Measurements from ENCODE around the gene SPEF1. TPM values are rescaled to one million over a fixed set of nuclear protein-coding genes. Genes with fewer than 3 reads are reported as not detected.
A peak's percentile ranks its signal among the peaks of the same experiment; 100 is the strongest.

Gene SPEF1
- total and polyA plus RNA-seq, 2 of the 13 experiments (the other 11 are each of a cell fraction or from before 2014, with no cell fraction given), result 0.11 to 0.27 TPM

GRCh38 chr20:3777716-3778629 lies 3.3 kb downstream of the SPEF1 start:
- H3K4me3 ChIP-seq (replicated peaks in 1 of 3; ENCODE audit: insufficient read depth in 1 of 3, low read depth in 2 of 3, low read length in 3 of 3), result peak overlapping the region; percentile 54 to 79 (median 55)
- H3K36me3 ChIP-seq (replicated peaks in 1 of 2; ENCODE audit: control insufficient read depth in 1 of 2, insufficient read depth in 2 of 2, low read length in 2 of 2), result no peaks in the 10 kb centered on the region
- in situ Hi-C loops (cut with HindIII; ENCODE audit: extremely low pct_ligation_motif_present, low pct_unique_long_range_greater_than_20kb), result no loop called here
- no peaks in the 10 kb centered on the region for H3K9me3 ChIP-seq (ENCODE audit: low read length)
- H3K27me3 ChIP-seq (ENCODE audit: control insufficient read depth in 1 of 2, insufficient read depth in 2 of 2, low read length in 2 of 2), result peaks cover 2 to 36% of the 10 kb centered on the region in 2 experiments
- peak overlapping the region; percentile 96 for H3K4me2 ChIP-seq (ENCODE audit: low read depth, low read length)
- 2% methylated on average over 51 of the region's 70 CpGs for WGBS (ENCODE audit: low lambda C conversion rate)
- CTCF ChIA-PET (ENCODE audit: low intra/inter-chr PET ratio, low total read pairs), result interaction anchor here (1.2 to 1.3 kb wide), 2 partner anchors 9 to 62 kb away, joined by 3 read pairs; no protein-coding TSS in a partner anchor
- peak overlapping the region; percentile 24 for H2AFZ ChIP-seq (ENCODE audit: low read length)
- FAIRE-seq, result no peak
- ATAC-seq, result peak; percentile 49
- no peaks in the 10 kb centered on the region for H3K79me2 ChIP-seq (ENCODE audit: insufficient read depth, low read length)
- no peaks in the 10 kb centered on the region for H4K20me1 ChIP-seq (ENCODE audit: insufficient read depth, low read length)
- H3K9ac ChIP-seq (ENCODE audit: insufficient read depth, low read depth, low read length), result peak overlapping the region; percentile 48; the same call in 1 of the 2 replicates
- peaks cover 44% of the 10 kb centered on the region for H3K4me1 ChIP-seq (ENCODE audit: insufficient read depth, low read length)
- intact Hi-C loops (cut with micrococcal nuclease; ENCODE audit: unreplicated experiment), result no loop called here
- no peak overlapping the region for H3K27ac ChIP-seq (ENCODE audit: extremely low read length, insufficient read depth, low read length)
- POLR2A ChIA-PET, result interaction anchor here (1.1 to 3.6 kb wide), 7 partner anchors 9 to 90 kb away, joined by 3 to 48 read pairs (median 4); partner anchors contain the start of genes ADISSP, AP5S1 and CENPB
- BruUV-seq (replicated peaks), result no TSS peak
- DNase-seq (ENCODE audit: low spot score), result no peak
- peak; percentile 46; the same call in 1 of the 2 replicates for TF ChIP-seq ZNF703 (CRISPR knock-in tag; IDR thresholded peaks at IDR 0.05; ENCODE audit: borderline replicate concordance)
- TF ChIP-seq ZBTB14 (CRISPR knock-in tag; IDR thresholded peaks at IDR 0.05), result 0 out of 2 replicates have a peak, but pooled peaks have one; percentile 32
- TF ChIP-seq SSRP1 (CRISPR knock-in tag; IDR thresholded peaks at IDR 0.05), result no peak
- TF ChIP-seq ASH2L (IDR thresholded peaks at IDR 0.05; ENCODE audit: insufficient read length, low read depth, low read length), result peak; percentile 28
- TF ChIP-seq ZNF263 (CRISPR knock-in tag; IDR thresholded peaks at IDR 0.05), result peak; percentile 71; the same call in 1 of the 2 replicates
- TF ChIP-seq NR3C1 (CRISPR knock-in tag; IDR thresholded peaks at IDR 0.05), result peak; percentile 46; the same call in 1 of the 2 replicates
- 0 out of 2 replicates have a peak, but pooled peaks have one; percentile 48 for TF ChIP-seq ZNF235 (CRISPR knock-in tag; IDR thresholded peaks at IDR 0.05; ENCODE audit: borderline replicate concordance)
- no peak for TF ChIP-seq ZNF205 (CRISPR knock-in tag; IDR thresholded peaks at IDR 0.05)
- TF ChIP-seq TEAD3 (CRISPR knock-in tag; optimal IDR thresholded peaks at IDR 0.05; ENCODE audit: borderline replicate concordance), result no peak
- TF ChIP-seq ZNF10 (CRISPR knock-in tag; IDR thresholded peaks at IDR 0.05; ENCODE audit: borderline replicate concordance, low read depth), result 0 out of 2 replicates have a peak, but pooled peaks have one; percentile 47
- TF ChIP-seq HNF4G (IDR thresholded peaks at IDR 0.05; ENCODE audit: borderline replicate concordance, low read depth, low read length), result no peak
- TF ChIP-seq HNF4G (CRISPR knock-in tag; IDR thresholded peaks at IDR 0.05; ENCODE audit: borderline replicate concordance, low read depth), result no peak
- peak; percentile 17; the same call in 1 of the 2 replicates for TF ChIP-seq MYC (CRISPR knock-in tag; IDR thresholded peaks at IDR 0.05; ENCODE audit: borderline replicate concordance)
- TF ChIP-seq RFX1 (IDR thresholded peaks at IDR 0.05), result no peak
- TF ChIP-seq ZSCAN31 (CRISPR knock-in tag; IDR thresholded peaks at IDR 0.05; ENCODE audit: low read depth), result no peak
- 0 out of 2 replicates have a peak, but pooled peaks have one; percentile 2 for TF ChIP-seq ZNF317 (CRISPR knock-in tag; IDR thresholded peaks at IDR 0.05)
- TF ChIP-seq CBX1 (IDR thresholded peaks at IDR 0.05; ENCODE audit: low read depth), result no peak
- no peak for TF ChIP-seq MTA3 (CRISPR knock-in tag; IDR thresholded peaks at IDR 0.05)
- TF ChIP-seq ZBTB26 (CRISPR knock-in tag; IDR thresholded peaks at IDR 0.05; ENCODE audit: borderline replicate concordance), result 0 out of 2 replicates have a peak, but pooled peaks have one; percentile 21
- peak; percentile 47; the same call in 1 of the 2 replicates for TF ChIP-seq ZNF446 (CRISPR knock-in tag; IDR thresholded peaks at IDR 0.05)
